GM21390 (cell line): ENCODE measurements around the gene PSMD1.

Experiments used
- ATAC-seq: cut with Tn5 transposase; IDR thresholded peaks from one replicate; pipeline ENCODE4 v1.9.1; 2021; ENCODE audit not compliant: unreplicated experiment

Gene PSMD1

DNA sequence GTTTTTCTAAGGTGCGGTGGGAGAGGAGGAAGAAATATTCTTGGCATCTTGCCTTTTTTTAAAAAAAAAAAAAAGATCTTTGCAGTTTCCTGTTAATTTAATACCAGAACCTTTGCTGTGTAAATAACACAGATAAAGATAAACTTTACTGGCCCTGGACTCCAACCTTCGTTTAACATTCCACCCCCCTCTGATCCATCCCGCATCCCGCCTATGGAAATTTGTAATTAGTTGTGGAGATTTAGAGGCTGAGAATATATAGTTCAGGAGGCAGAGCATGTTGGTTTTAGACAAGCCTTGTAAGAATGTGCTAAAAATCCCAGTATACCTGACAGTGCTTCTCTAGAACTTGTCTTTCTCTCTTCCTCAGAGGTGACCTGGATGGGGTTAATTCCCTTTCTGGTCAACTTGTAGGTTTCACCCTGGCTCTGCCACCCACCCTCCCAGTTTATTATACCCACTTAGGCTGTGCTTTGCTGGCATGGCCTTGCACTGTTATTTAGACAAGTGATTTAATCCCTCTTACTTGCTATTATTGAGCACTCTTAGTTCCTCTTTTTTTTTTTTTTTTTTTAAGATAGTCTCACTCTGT lies 22.3 kb upstream of the PSMD1 start:
- no peak for ATAC-seq

- no peak for ATAC-seq
Measured at GRCh38 chr2:231036131-231036530, 20.5 kb upstream of the PSMD1 start.

DNA sequence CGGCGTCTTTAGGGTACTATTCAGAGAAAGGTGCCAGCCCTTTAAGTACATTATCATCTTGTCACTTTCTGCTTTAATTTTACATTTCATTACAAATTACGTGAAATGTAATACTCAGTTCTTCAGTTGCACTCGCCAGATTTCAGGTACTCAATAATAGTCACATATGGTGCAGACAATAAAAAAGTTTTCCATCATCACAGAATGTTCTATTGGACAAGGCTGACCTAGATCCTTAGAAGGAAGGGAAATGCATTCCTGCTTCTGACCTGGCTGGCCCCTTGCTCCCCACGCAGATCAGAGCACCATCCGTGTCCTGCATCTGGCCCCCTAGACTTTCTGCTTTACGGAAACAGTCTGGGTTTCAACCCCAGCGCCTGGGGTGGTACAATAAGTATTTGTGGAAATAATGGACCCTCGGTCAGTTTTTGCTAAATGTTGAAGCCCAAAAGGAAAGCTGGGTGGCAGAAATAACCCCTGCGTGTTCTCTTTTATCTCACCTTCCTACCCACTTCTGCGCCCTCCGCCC lies 20.0 kb upstream of the PSMD1 start:
- no peak for ATAC-seq

DNA sequence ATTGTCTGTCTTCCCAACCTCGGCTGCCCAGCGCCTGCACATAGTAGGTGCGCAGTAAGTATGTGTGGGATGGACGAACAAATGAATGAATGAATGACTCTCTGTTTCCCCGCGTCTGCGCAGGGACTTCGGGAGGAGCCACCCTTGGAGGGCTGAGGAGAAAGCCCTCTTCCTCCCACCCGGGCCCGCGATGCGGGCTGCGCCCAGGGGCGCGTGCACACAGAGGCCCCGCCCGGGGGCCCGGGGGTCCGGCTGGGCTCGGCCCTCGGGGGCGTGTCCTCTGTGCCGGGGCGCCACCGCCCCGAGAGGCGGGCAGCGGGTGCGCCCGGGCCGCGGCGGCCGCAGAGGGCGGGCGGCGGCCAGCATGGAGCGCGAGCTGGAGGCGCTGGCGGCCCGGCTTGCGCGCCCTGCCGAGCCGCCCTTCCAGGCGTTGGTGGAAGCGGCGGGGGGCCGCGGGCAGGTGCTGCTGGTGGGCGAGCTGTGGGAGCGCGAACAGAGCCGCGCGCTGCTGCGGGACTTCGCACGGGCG lies 19.4 kb upstream of the PSMD1 start, which contains the start of gene C2orf72:
C2orf72 (plus strand) TSS at position 322 of the 529 bp plus-strand sequence; CDS start at position 365, 43 bp downstream.
- ATAC-seq, result no peak

GRCh38 chr2:231037731-231038482 lies 18.8 kb upstream of the PSMD1 start:
- ATAC-seq, result no peak

- no peak for ATAC-seq
Measured at GRCh38 chr2:231038483-231039293, 18.0 kb upstream of the PSMD1 start.

- ATAC-seq, result no peak
Measured at GRCh38 chr2:231039294-231039664, 17.4 kb upstream of the PSMD1 start.

GRCh38 chr2:231039821-231040364 lies 16.8 kb upstream of the PSMD1 start:
- no peak for ATAC-seq

DNA sequence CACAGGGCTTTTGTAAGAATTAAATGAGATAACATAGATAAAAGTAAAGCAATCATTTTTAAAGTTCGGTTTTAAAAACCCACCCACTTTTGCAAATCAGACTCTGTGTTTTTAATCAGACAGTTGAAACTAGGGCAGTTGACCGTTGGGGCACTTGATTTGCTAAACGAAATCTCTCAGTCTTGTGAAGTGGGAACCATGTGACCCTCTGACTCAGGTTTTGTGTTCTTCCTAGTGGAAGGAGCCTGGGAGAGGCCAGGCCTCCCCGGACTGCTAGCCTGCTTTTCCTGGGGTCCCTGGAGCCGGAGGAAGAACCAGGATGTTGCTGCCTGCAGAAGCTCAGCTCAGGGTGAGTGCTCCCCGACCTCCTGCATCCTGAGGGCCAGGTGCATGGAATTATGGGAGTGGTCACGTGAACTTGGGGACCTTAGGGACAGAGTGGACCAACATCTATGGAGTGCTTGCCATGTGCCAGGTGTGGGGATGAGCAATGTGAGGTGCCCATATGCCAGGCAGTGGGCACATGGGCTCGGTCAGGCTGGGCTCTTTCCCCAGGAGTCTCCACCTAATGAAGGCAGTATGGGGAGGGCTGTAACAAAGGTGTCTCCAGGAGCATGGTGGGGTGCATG lies 15.5 kb upstream of the PSMD1 start:
- no peak for ATAC-seq

GRCh38 chr2:231043796-231044195 lies 12.9 kb upstream of the PSMD1 start:
- ATAC-seq, result no peak

- no peak for ATAC-seq
Measured at GRCh38 chr2:231046916-231047273, 9.8 kb upstream of the PSMD1 start.

- ATAC-seq, result no peak
Measured at GRCh38 chr2:231047274-231047922, 9.3 kb upstream of the PSMD1 start.

GRCh38 chr2:231047923-231048915 lies 8.4 kb upstream of the PSMD1 start:
- ATAC-seq, result no peak

DNA sequence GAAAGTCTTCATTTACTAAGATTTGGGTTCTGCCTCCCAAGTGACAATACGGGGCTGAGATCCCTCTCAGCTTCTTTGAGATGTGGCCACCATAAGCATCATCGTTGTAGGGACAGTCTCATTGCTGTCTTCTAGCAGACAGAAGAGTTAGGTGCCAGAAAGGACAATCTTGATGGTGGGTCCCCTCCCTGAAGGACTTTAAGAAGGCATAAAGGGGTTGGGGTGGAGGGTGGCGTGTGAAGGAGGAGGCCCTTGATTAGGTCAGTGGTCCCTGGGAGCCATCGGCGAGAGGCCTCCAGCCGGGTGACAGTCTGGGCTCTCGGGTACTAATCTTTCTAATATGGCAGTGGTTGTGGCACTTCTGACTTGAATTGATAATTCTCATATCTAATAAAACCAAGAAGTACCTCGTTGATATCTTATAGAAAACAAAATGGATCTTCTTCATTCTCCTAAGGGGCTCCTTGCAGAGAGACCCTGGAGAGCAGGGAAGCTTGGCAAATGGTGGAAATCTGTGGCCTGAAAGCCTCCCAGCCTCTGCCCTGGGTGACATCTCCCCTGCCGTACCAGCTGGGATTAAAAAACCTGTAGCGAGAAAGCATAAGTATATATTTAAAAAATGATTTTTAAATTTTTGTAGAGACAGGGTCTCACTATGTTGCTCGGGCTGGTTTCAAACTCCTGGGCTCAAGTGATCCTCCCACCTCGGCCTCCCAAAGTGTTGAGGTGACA lies 7.2 kb upstream of the PSMD1 start:
- ATAC-seq, result no peak

- no peak for ATAC-seq
Measured at GRCh38 chr2:231050018-231050901, 6.4 kb upstream of the PSMD1 start.

- ATAC-seq, result no peak
Measured at GRCh38 chr2:231051116-231051515, 5.6 kb upstream of the PSMD1 start.
